OCI-LY3 (cell line): Measurements from ENCODE around the gene YARS2.

Experiments used
- EZH2phosphoT487 ChIP-seq: fragments of 200-600 bp; shearing (Covaris generic); IDR thresholded peaks from 2 replicates; pipeline ENCODE4 v1.6.1; 2018; ENCODE audit warnings: antibody characterized with exemption, mixed run types, low read depth
- TF ChIP-seq, protein P1 (sequence below): fragments of 200-600, 300-600 bp; sonication (generic); IDR thresholded peaks from 2 replicates; pipeline ENCODE4 v1.5.1; 2014; ENCODE audit warnings: antibody characterized with exemption, low read length, low read depth

DNA sequence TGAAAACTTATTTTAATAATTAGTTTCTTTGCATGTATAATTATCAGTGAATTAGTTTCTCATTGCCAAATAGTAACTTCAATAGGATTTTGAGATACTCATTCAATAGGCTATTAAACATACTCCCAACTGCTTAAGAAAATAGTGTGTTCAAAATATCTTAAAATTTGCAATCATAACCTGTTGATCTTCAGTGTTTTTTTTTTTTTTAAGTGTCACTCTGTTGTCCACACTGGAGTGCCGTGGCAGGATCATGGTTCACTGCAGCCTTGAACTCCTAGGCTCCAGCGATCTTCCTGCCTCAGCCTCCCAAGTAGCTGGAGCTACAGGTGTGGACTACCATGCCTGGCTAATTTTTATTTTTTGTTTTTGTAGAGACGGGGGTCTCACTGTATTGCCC lies 1.5 kb upstream of the YARS2 start:
- TF ChIP-seq, protein P1, sequence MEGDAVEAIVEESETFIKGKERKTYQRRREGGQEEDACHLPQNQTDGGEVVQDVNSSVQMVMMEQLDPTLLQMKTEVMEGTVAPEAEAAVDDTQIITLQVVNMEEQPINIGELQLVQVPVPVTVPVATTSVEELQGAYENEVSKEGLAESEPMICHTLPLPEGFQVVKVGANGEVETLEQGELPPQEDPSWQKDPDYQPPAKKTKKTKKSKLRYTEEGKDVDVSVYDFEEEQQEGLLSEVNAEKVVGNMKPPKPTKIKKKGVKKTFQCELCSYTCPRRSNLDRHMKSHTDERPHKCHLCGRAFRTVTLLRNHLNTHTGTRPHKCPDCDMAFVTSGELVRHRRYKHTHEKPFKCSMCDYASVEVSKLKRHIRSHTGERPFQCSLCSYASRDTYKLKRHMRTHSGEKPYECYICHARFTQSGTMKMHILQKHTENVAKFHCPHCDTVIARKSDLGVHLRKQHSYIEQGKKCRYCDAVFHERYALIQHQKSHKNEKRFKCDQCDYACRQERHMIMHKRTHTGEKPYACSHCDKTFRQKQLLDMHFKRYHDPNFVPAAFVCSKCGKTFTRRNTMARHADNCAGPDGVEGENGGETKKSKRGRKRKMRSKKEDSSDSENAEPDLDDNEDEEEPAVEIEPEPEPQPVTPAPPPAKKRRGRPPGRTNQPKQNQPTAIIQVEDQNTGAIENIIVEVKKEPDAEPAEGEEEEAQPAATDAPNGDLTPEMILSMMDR = no peak
- no peak for TF ChIP-seq EZH2phosphoT487
